Transverse colon (tissue), 4 donors: ENCODE results near the gene IFT22. TPM values are rescaled to one million over a fixed set of nuclear protein-coding genes. Genes with fewer than 3 reads are reported as not detected.
"Not testable (repeated sequence)": the region's sequence is repeated elsewhere in the genome, so short reads cannot be mapped to it uniquely, and the experiment has no call there.

Experiments used
- DNase-seq: peaks from one replicate; pipeline ENCODE4 v3.0.0-alpha.2; 2019
- H3K27ac ChIP-seq, 4 donors: fragments of 200-600 bp; sonication (generic); 2 replicates each; pipeline ENCODE4 v1.5.1; 2016 to 2018; ENCODE audit warnings: inconsistent platforms in 4 of 4
- H3K27me3 ChIP-seq: fragments of 200-600 bp; sonication (generic); 2 replicates; pipeline ENCODE4 v1.5.1; 2017; ENCODE audit warnings: inconsistent platforms
- H3K36me3 ChIP-seq, 4 donors: fragments of 200-600 bp; sonication (generic); 2 replicates each; pipeline ENCODE4 v1.5.1; 2017 to 2019; ENCODE audit warnings: inconsistent platforms in 4 of 4
- H3K4me1 ChIP-seq, 4 donors: fragments of 200-600 bp; sonication (generic); 2 replicates each; pipeline ENCODE4 v1.5.1; 2017 to 2020; ENCODE audit warnings: inconsistent platforms in 4 of 4
- H3K4me3 ChIP-seq, 4 donors: fragments of 200-600 bp; sonication (generic); 1 replicate in 1 of 4; 2 replicates in 3 of 4; pipeline versions ENCODE4 v1.5.1 to v1.6.1; 2017 to 2019; ENCODE audit warnings: inconsistent platforms in 4 of 4
- H3K9me3 ChIP-seq, 2 donors: fragments of 200-600 bp; sonication (generic); 2 replicates each; pipeline ENCODE4 v1.5.1; 2017 to 2019; ENCODE audit warnings: inconsistent platforms in 2 of 2
- EP300 ChIP-seq: sonication (generic); formaldehyde crosslinking; IDR thresholded peaks from one replicate; pipeline ENCODE4 v1.6.1; 2017; ENCODE audit warnings: antibody characterized with exemption, low read depth
- POLR2A ChIP-seq: fragments of 450-650 bp; IDR thresholded peaks from one replicate; pipeline ENCODE4 v1.6.1; 2016; ENCODE audit warnings: antibody characterized with exemption, mild to moderate bottlenecking, moderate library complexity
- POLR2AphosphoS5 ChIP-seq, 3 donors: sonication (generic); formaldehyde crosslinking; IDR thresholded peaks; one replicate each; pipeline ENCODE4 v1.6.1; 2016; ENCODE audit warnings: antibody characterized with exemption in 3 of 3
- WGBS, 2 donors: methylation state at CpG; one replicate each; pipeline ENCODE4 v1.1.5; 2018; ENCODE audit warnings: low coverage in 1 of 2; 5-methylcytosine and 5-hydroxymethylcytosine counted together
- in situ Hi-C, 4 donors: fragments of 200-750 bp; cut with MboI; loops; one replicate each; pipeline versions ENCODE4 v1.15.0 to v1.15.1; 2017; ENCODE audit warnings: low sequenced_read_pairs in 3 of 4, low pct_ligation_motif_present in 1 of 4, low pct_unique_long_range_greater_than_20kb in 1 of 4
- intact Hi-C: fragments of 100-400 bp; cut with DNase I; formaldehyde crosslinking; loops from one replicate; pipeline ENCODE4 v1.15.1; 2023; ENCODE audit warnings: low total_unique reads
- total RNA-seq, 4 donors: library from RNA; depleted of rRNA; stranded (reverse); fragments of >200 nt; gene quantifications; one replicate each; pipeline ENCODE4 v1.1.0, GENCODE V29; 2016
- TF ChIP-seq, protein P1 (sequence below), 5 experiments: fragments of 200-600 bp in 3 of 5; fragments of 450-650 bp in 2 of 5; sonication (generic) in 3 of 5; IDR thresholded peaks; 1 replicate in 2 of 5; 2 replicates in 3 of 5; pipeline ENCODE4 v1.5.1; 2016 to 2017; ENCODE audit warnings: antibody characterized with exemption in 5 of 5, inconsistent platforms in 3 of 5, mild to moderate bottlenecking in 2 of 5, moderate library complexity in 1 of 5

Gene IFT22
- total RNA-seq, 4 donors from 2014 or later: 9.4 to 30.6 (median 11.3) TPM

DNA sequence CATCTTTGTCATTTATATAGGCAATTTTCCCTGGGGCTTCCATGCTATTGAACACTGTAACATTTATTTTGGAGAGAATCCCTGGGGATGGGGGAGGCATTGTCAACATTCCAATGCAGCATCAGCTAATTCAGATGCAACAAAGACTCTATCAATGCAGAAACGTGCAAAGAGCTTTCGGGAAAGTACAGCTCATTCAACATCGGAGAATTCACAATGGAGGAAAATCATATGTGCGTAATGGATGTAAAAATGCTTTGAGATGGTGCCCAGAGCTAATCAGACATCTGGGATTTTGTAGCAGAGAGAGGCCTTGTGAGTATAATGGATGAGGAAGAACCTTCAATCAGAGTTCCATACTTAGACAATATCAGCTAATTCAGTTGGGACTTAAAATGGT, 48.4 kb downstream of the IFT22 start:
- intact Hi-C loops: no loop called here
- DNase-seq: no peak
- WGBS, 2 donors: 56 to 62% methylated on average over 3 to 4 of the region's 4 CpGs
- H3K9me3 ChIP-seq: no peaks in the 10 kb centered on the region
- H3K27ac ChIP-seq: no peak overlapping the region
- peaks cover 3% of the 10 kb centered on the region for H3K27me3 ChIP-seq
- no peaks in the 10 kb centered on the region for H3K36me3 ChIP-seq
- H3K4me1 ChIP-seq: no peaks in the 10 kb centered on the region
- TF ChIP-seq, protein P1, sequence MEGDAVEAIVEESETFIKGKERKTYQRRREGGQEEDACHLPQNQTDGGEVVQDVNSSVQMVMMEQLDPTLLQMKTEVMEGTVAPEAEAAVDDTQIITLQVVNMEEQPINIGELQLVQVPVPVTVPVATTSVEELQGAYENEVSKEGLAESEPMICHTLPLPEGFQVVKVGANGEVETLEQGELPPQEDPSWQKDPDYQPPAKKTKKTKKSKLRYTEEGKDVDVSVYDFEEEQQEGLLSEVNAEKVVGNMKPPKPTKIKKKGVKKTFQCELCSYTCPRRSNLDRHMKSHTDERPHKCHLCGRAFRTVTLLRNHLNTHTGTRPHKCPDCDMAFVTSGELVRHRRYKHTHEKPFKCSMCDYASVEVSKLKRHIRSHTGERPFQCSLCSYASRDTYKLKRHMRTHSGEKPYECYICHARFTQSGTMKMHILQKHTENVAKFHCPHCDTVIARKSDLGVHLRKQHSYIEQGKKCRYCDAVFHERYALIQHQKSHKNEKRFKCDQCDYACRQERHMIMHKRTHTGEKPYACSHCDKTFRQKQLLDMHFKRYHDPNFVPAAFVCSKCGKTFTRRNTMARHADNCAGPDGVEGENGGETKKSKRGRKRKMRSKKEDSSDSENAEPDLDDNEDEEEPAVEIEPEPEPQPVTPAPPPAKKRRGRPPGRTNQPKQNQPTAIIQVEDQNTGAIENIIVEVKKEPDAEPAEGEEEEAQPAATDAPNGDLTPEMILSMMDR (IDR thresholded peaks at IDR 0.05): no peak
- TF ChIP-seq POLR2A: no peak
- TF ChIP-seq POLR2AphosphoS5 (IDR thresholded peaks at IDR 0.05): no peak
- TF ChIP-seq EP300: no peak
- no peak overlapping the region for H3K4me3 ChIP-seq
- in situ Hi-C loops: loop anchor here in 1 of 4 donors (10.0 kb wide), 1 partner anchor 78 kb away; no protein-coding TSS in a partner anchor

- Histone ChIP-seq H3K36me3 (no peaks in the 10 kb centered on the region), H3K4me3 (no peak overlapping the region), H3K27ac (no peak overlapping the region), H3K27me3 (peaks cover 3% of the 10 kb centered on the region), H3K4me1 (no peaks in the 10 kb centered on the region), H3K9me3 (no peaks in the 10 kb centered on the region)
- in situ Hi-C loops: loop anchor here in 1 of 4 donors (10.0 kb wide), 1 partner anchor 76 kb away; no protein-coding TSS in a partner anchor
- TF ChIP-seq EP300: no peak
- TF ChIP-seq, protein P1 (IDR thresholded peaks at IDR 0.05): no peak
- no peak for TF ChIP-seq POLR2A
- no peak for TF ChIP-seq POLR2AphosphoS5 (IDR thresholded peaks at IDR 0.05)
- DNase-seq: no peak
- WGBS, 2 donors: 48 to 74% methylated on average over 2 to 5 of the region's 5 CpGs
- intact Hi-C loops: no loop called here
Observed at GRCh38 chr7:101271021-101271420, 50.6 kb downstream of the IFT22 start.

GRCh38 chr7:101269664-101270063, 51.9 kb downstream of the IFT22 start:
- no peak for DNase-seq
- in situ Hi-C loops (loop anchor here in 2 of 4 donors (5.0 to 10.0 kb wide), 2 partner anchors 75 to 122 kb away; no protein-coding TSS in a partner anchor), intact Hi-C loops (loop anchor here (10.0 kb wide), 1 partner anchor 1385 kb away; no protein-coding TSS in a partner anchor)
- no peaks in the 10 kb centered on the region for H3K9me3 ChIP-seq
- no peaks in the 10 kb centered on the region for H3K4me1 ChIP-seq
- no peak for TF ChIP-seq POLR2A
- TF ChIP-seq, protein P1 (IDR thresholded peaks at IDR 0.05): no peak
- TF ChIP-seq EP300: no peak
- TF ChIP-seq POLR2AphosphoS5 (IDR thresholded peaks at IDR 0.05): no peak
- no peak overlapping the region for H3K27ac ChIP-seq
- no peaks in the 10 kb centered on the region for H3K36me3 ChIP-seq
- no peak overlapping the region for H3K4me3 ChIP-seq
- peaks cover 3% of the 10 kb centered on the region for H3K27me3 ChIP-seq
- 91% methylated on average over 21 of the region's 21 CpGs; no CpG with 5 or more reads in 1 of the 2 donors for WGBS, 2 donors

DNA sequence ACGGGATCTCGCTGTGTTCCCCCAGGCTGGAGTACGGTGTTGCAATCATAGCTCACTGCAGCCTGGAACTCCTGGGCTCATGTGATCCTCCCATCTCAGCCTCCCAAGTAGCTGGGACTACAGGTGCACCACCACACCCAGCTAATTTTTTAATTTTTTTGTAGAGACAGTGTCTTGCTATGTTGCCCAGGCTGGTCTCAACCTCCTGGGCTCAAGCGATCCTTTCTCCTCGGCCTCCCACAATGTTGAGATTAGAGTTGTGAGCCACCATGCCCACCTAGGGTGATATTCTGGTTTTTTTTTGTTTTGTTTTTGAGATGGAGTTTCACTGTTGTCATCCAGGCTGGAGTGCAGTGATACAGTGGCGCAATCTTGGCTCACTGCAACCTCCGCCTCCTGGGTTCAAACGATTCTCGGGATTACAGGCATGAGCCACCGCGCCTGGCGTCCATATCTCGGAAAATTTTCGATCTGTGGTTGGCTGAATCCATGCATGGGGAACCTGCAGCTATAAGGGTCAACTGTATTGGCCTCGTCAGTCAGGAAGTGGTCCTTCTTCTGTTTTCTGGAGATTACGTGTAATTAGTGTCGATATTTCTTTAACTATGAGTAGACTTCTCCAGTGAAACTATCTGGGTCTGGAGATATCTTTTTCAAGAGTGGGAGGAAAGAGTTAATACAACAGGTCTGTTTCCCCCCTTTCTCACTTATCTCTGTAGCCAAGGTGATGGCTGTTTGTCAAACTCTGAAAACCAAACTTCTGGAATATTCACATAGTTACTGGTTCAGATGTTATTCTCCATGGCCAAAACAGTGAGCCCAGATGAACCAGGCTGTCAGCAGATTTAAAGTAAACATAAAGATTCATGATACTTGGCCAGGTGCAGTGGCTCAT, 55.7 kb downstream of the IFT22 start:
- Histone ChIP-seq H3K36me3 (no peaks in the 10 kb centered on the region), H3K27ac (no peak overlapping the region), H3K27me3 (peaks cover 6% of the 10 kb centered on the region), H3K4me3 (no peak overlapping the region), H3K9me3 (no peaks in the 10 kb centered on the region), H3K4me1 (no peaks in the 10 kb centered on the region)
- intact Hi-C loops (loop anchor here (10.0 kb wide), 1 partner anchor 1381 kb away; no protein-coding TSS in a partner anchor), in situ Hi-C loops (loop anchor here in 1 of 4 donors (5.0 kb wide), 1 partner anchor 119 kb away; no protein-coding TSS in a partner anchor)
- DNase-seq: no peak
- no peak for TF ChIP-seq EP300
- TF ChIP-seq, protein P1 (IDR thresholded peaks at IDR 0.05): no peak
- 48 to 76% methylated on average over 8 to 17 of the region's 17 CpGs for WGBS, 2 donors

- H3K27ac ChIP-seq, H3K9me3 ChIP-seq, H3K4me3 ChIP-seq, H3K36me3 ChIP-seq, H3K4me1 ChIP-seq, DNase-seq, in situ Hi-C loops: not testable (repeated sequence)
- intact Hi-C loops: loop anchor here (10.0 kb wide), 1 partner anchor 1379 kb away; no protein-coding TSS in a partner anchor
- H3K27me3 ChIP-seq: peaks cover 11% of the 10 kb centered on the region
- WGBS, 2 donors: 48 to 60% methylated on average over 5 to 6 of the region's 6 CpGs
Observed at GRCh38 chr7:101264102-101264706, 57.4 kb downstream of the IFT22 start.
